IMR-90 (cell line): ENCODE results near the gene DCTD. TPM values are rescaled to one million over a fixed set of nuclear protein-coding genes. Genes with fewer than 3 reads are reported as not detected.

ENCODE experiments used
- ATAC-seq: fragments of 200-7000 bp; cut with Tn5 transposase; 2 replicates; pipeline ENCODE4 v1.9.1; 2020; ENCODE audit warnings: low read depth, mild to moderate bottlenecking, moderate library complexity
- BruUV-seq: library from RNA; stranded (reverse); fragments of 400-500 nt; replicated peaks from 2 replicates; lab custom pipeline; 2021; lab: Mats Ljungman, UMichigan
- CTCF ChIA-PET: fragments of 300-600 bp; formaldehyde crosslinking; extraction: SDS; loops from one replicate; lab custom pipeline; 2021; ENCODE audit warnings: antibody characterized with exemption; lab: Yijun Ruan, JAX
- POLR2A ChIA-PET: fragments of 300-600 bp; sonication (Branson Sonifier 250); formaldehyde crosslinking; loops from one replicate; lab custom pipeline; 2022; ENCODE audit warnings: antibody characterized with exemption; ENCODE audit not compliant: unreplicated experiment; lab: Charles Lee
- DNase-seq: peaks from one replicate; pipeline ENCODE4 v3.0.0; 2013
- H2AFZ ChIP-seq: replicated peaks from 2 replicates; pipeline ENCODE3; 2013; ENCODE audit warnings: low read length, mild to moderate bottlenecking; ENCODE audit not compliant: poor library complexity
- H2AK5ac ChIP-seq: 2 replicates; pipeline ENCODE4 v1.6.1; 2013; ENCODE audit warnings: low read depth, low read length, inconsistent platforms
- H2AK9ac ChIP-seq: replicated peaks from 2 replicates; pipeline ENCODE3; 2013; ENCODE audit warnings: mild to moderate bottlenecking, low read depth, low read length, moderate library complexity; ENCODE audit not compliant: poor library complexity
- H2BK120ac ChIP-seq: 2 replicates; pipeline ENCODE4 v1.6.1; 2013; ENCODE audit warnings: low read depth, low read length, inconsistent platforms
- H2BK15ac ChIP-seq: 3 replicates; pipeline ENCODE4 v1.6.1; 2013; ENCODE audit warnings: low read depth, low read length, inconsistent platforms
- H2BK20ac ChIP-seq: 2 replicates; pipeline ENCODE4 v1.6.1; 2013; ENCODE audit warnings: low read depth, mild to moderate bottlenecking, inconsistent platforms, low read length, moderate library complexity
- H2BK5ac ChIP-seq: 2 replicates; pipeline ENCODE4 v1.6.1; 2013; ENCODE audit warnings: mild to moderate bottlenecking, low read depth, low read length, inconsistent platforms; ENCODE audit not compliant: poor library complexity, severe bottlenecking
- H3K14ac ChIP-seq: replicated peaks from 2 replicates; pipeline ENCODE4 v1.6.1; 2013; ENCODE audit warnings: low read depth, low read length, inconsistent platforms
- H3K18ac ChIP-seq: 2 replicates; pipeline ENCODE4 v1.6.1; 2013; ENCODE audit warnings: low read depth, low read length, control low read depth
- H3K23ac ChIP-seq: 2 replicates; pipeline ENCODE4 v1.6.1; 2013; ENCODE audit warnings: low read depth, low read length, inconsistent platforms
- H3K27ac ChIP-seq: 2 replicates; pipeline ENCODE4 v1.5.1; 2013; ENCODE audit warnings: mild to moderate bottlenecking, control low read depth, low read length; ENCODE audit not compliant: insufficient read depth
- H3K27me3 ChIP-seq: 2 replicates; pipeline ENCODE4 v1.6.1; 2013; ENCODE audit warnings: low read length; ENCODE audit not compliant: control insufficient read depth, insufficient read depth
- H3K36me3 ChIP-seq: 2 replicates; pipeline ENCODE4 v1.6.1; 2013; ENCODE audit warnings: low read length, mixed read lengths; ENCODE audit not compliant: control insufficient read depth, insufficient read depth
- H3K4ac ChIP-seq: 2 replicates; pipeline ENCODE4 v1.6.1; 2013; ENCODE audit warnings: low read depth, low read length, inconsistent platforms
- H3K4me1 ChIP-seq: 2 replicates; pipeline ENCODE4 v1.6.1; 2013; ENCODE audit warnings: low read length, mixed read lengths; ENCODE audit not compliant: control insufficient read depth, insufficient read depth
- H3K4me2 ChIP-seq: 2 replicates; pipeline ENCODE4 v1.6.1; 2013; ENCODE audit warnings: low read depth, mild to moderate bottlenecking, control low read depth, low read length, moderate library complexity
- H3K4me3 ChIP-seq: 2 replicates; pipeline ENCODE4 v1.5.1; 2013; ENCODE audit warnings: low read depth, mild to moderate bottlenecking, control low read depth, low read length, moderate library complexity; ENCODE audit not compliant: insufficient read depth
- H3K56ac ChIP-seq: 2 replicates; pipeline ENCODE4 v1.6.1; 2013; ENCODE audit warnings: low read length, inconsistent platforms; ENCODE audit not compliant: insufficient read depth; ENCODE audit errors: extremely low read depth
- H3K79me1 ChIP-seq, 2 experiments: 2 replicates each; pipeline ENCODE4 v1.6.1; 2013; ENCODE audit warnings: low read length in 2 of 2, inconsistent platforms in 1 of 2, low read depth in 1 of 2
- H3K9ac ChIP-seq: 2 replicates; pipeline ENCODE4 v1.6.1; 2013; ENCODE audit warnings: low read depth, low read length, control low read depth
- H3K9me1 ChIP-seq: 2 replicates; pipeline ENCODE4 v1.6.1; 2013; ENCODE audit warnings: low read length, inconsistent platforms; ENCODE audit not compliant: insufficient read depth
- H3K9me3 ChIP-seq: 2 replicates; pipeline ENCODE4 v1.6.1; 2013; ENCODE audit warnings: low read length; ENCODE audit not compliant: control insufficient read depth, insufficient read depth
- H4K20me1 ChIP-seq: 2 replicates; pipeline ENCODE4 v1.6.1; 2013; ENCODE audit warnings: low read length, inconsistent platforms; ENCODE audit not compliant: insufficient read depth
- H4K5ac ChIP-seq: 2 replicates; pipeline ENCODE4 v1.6.1; 2013; ENCODE audit warnings: mild to moderate bottlenecking, low read depth, low read length, control low read depth
- H4K8ac ChIP-seq, 2 experiments: 2 replicates each; pipeline ENCODE4 v1.6.1; 2013; ENCODE audit warnings: low read depth in 2 of 2, low read length in 2 of 2, control low read depth in 1 of 2, inconsistent platforms in 1 of 2
- H4K91ac ChIP-seq: 2 replicates; pipeline ENCODE4 v1.6.1; 2013; ENCODE audit warnings: low read depth, low read length, inconsistent platforms; ENCODE audit not compliant: insufficient read depth
- CEBPB ChIP-seq: IDR thresholded peaks from 2 replicates; pipeline ENCODE4 v1.6.1; 2012; ENCODE audit warnings: low read depth, low read length, improper control_type of control experiment
- FOS ChIP-seq: fragments of 150-350 bp; IDR thresholded peaks from 2 replicates; pipeline ENCODE4 v1.6.1; 2016; ENCODE audit warnings: low read depth, low read length
- MXI1 ChIP-seq: IDR thresholded peaks from 2 replicates; pipeline ENCODE4 v1.6.1; 2012; ENCODE audit warnings: low read depth, mild to moderate bottlenecking, low read length, moderate library complexity, borderline replicate concordance
- RCOR1 ChIP-seq: IDR thresholded peaks from 2 replicates; pipeline ENCODE4 v1.6.1; 2012; ENCODE audit warnings: mild to moderate bottlenecking, low read length, improper control_type of control experiment; ENCODE audit not compliant: insufficient replicate concordance
- WGBS, 2 experiments: methylation state at CpG; one replicate each; pipeline versions ENCODE4 v1.1.5 to v1.1.7; 2013; ENCODE audit warnings: missing lambda C conversion rate in 2 of 2; ENCODE audit not compliant: insufficient read length in 1 of 2; ENCODE audit errors: extremely low coverage in 2 of 2; 5-methylcytosine and 5-hydroxymethylcytosine counted together
- dilution Hi-C: fragments of 300-500 bp; cut with HindIII; formaldehyde crosslinking; loops from one replicate; pipeline ENCODE4 v1.14.3; 2018; ENCODE audit warnings: low sequenced_read_pairs; ENCODE audit not compliant: unreplicated experiment
- in situ Hi-C: fragments of 300-500 bp; cut with MboI; formaldehyde crosslinking; loops from 3 replicates; pipeline ENCODE4 v1.14.3; 2019; ENCODE audit warnings: low sequenced_read_pairs, inconsistent platforms, mixed read lengths
- intact Hi-C: fragments of 100-400 bp; cut with micrococcal nuclease; formaldehyde crosslinking; loops from 2 replicates; pipeline ENCODE4 v1.10.0; 2022
- polyA plus RNA-seq, 3 experiments: library from polyadenylated mRNA; depleted of rRNA; stranded (reverse); fragments of >200 nt; gene quantifications; 2 replicates each; pipeline ENCODE4 v1.2.3, GENCODE V29; 2012; ENCODE audit warnings: low replicate concordance in 1 of 3
- total RNA-seq: library from RNA; depleted of rRNA; stranded (reverse); fragments of >200 nt; gene quantifications from 2 replicates; pipeline ENCODE4 v1.2.3, GENCODE V29; 2012

DCTD gene
- total and polyA plus RNA-seq, 2 of the 4 experiments (the other 2 are of a cell fraction), result 90.3 to 127 TPM

GRCh38 chr4:182932651-182933050 lies 15.5 kb upstream of the DCTD start:
- CTCF ChIA-PET, result no interaction called here
- Histone ChIP-seq H3K27ac (no peak overlapping the region), H3K36me3 (no peaks in the 10 kb centered on the region), H3K4ac (0 out of 2 replicates have a peak overlapping the region, but pooled peaks have one; percentile 34), H3K4me2 (no peak overlapping the region), H3K4me1 (peaks cover 9% of the 10 kb centered on the region), H3K9ac (no peak overlapping the region), H3K9me1 (peaks cover 16% of the 10 kb centered on the region), H3K4me3 (no peak overlapping the region), H2AK5ac (no peak overlapping the region), H3K56ac (no peak overlapping the region), H2BK5ac (no peak overlapping the region), H4K8ac (0 out of 4 replicates have a peak overlapping the region, but pooled peaks of 1 of the 2 experiments have one; percentile 46), H3K79me1 (no peaks in the 10 kb centered on the region), H3K14ac (no peak overlapping the region), H3K9me3 (no peaks in the 10 kb centered on the region), H2BK120ac (0 out of 2 replicates have a peak overlapping the region, but pooled peaks have one; percentile 16), H3K18ac (no peak overlapping the region; the same call in 1 of the 2 replicates), H3K23ac (no peak overlapping the region), H4K20me1 (no peaks in the 10 kb centered on the region), H2AFZ (no peak overlapping the region), H4K91ac (0 out of 2 replicates have a peak overlapping the region, but pooled peaks have one; percentile 6), H2BK20ac (no peak overlapping the region; the same call in 1 of the 2 replicates), H2BK15ac (peak overlapping the region; percentile 50; the same call in 1 of the 3 replicates), H3K27me3 (no peaks in the 10 kb centered on the region), H2AK9ac (no peak overlapping the region), H4K5ac (no peak overlapping the region)
- POLR2A ChIA-PET, result no interaction called here
- dilution Hi-C loops, result no loop called here
- in situ Hi-C loops, result loop anchor here (5.0 to 10.0 kb wide), 2 partner anchors 142 to 325 kb away; no protein-coding TSS in a partner anchor
- DNase-seq (peak; percentile 65), ATAC-seq (no peak)
- intact Hi-C loops, result no loop called here
- BruUV-seq, result no TSS peak
- WGBS, 2 experiments, result no CpG with 5 or more reads among the region's 5 CpGs
- TF ChIP-seq CEBPB (peak; percentile 54), RCOR1 (no peak), MXI1 (no peak), FOS (no peak)
